SK-N-SH (cell line): ENCODE data around the gene SKIL. TPM values are rescaled to one million over a fixed set of nuclear protein-coding genes. Genes with fewer than 3 reads are reported as not detected.
"Not testable (repeated sequence)": the region's sequence is repeated elsewhere in the genome, so short reads cannot be mapped to it uniquely, and the experiment has no call there.

Source experiments
- CTCF ChIA-PET: fragments of 300-600, 350-600 bp; formaldehyde crosslinking; extraction: SDS; loops from one replicate; lab custom pipeline; 2021; lab: Yijun Ruan, JAX
- POLR2A ChIA-PET: fragments of 350-600 bp; sonication (Branson Sonifier 250); formaldehyde crosslinking; extraction: SDS; loops from one replicate; lab custom pipeline; 2020; ENCODE audit warnings: antibody characterized with exemption, inconsistent platforms; lab: Yijun Ruan, JAX
- DNase-seq: peaks from one replicate; pipeline ENCODE4 v3.0.0; 2012
- H2AFZ ChIP-seq: fragments of 200-600 bp; sonication (generic); 2 replicates; pipeline ENCODE4 v1.8.1; 2016; ENCODE audit warnings: antibody characterized with exemption, mild to moderate bottlenecking, low read depth
- H3F3A ChIP-seq: fragments of 200-600 bp; sonication (generic); replicated peaks from 2 replicates; pipeline ENCODE3; 2016; ENCODE audit warnings: antibody characterized with exemption, mild to moderate bottlenecking; ENCODE audit not compliant: insufficient read depth
- H3K27ac ChIP-seq, 2 experiments: fragments of 200-500 bp in 1 of 2; fragments of 200-600 bp in 1 of 2; sonication (Bioruptor generic) in 1 of 2; sonication (generic), shearing (Covaris generic) in 1 of 2; 2 replicates each; pipeline versions ENCODE4 v1.5.1 to v1.6.1; 2014 to 2016; ENCODE audit warnings: low read depth in 2 of 2, inconsistent platforms in 1 of 2, low read length in 1 of 2, mild to moderate bottlenecking in 1 of 2, mixed read lengths in 1 of 2
- H3K27me3 ChIP-seq: fragments of 200-600 bp; sonication (generic), shearing (Covaris generic); 2 replicates; pipeline ENCODE4 v1.6.1; 2016; ENCODE audit warnings: mixed run types; ENCODE audit not compliant: insufficient read depth
- H3K36me3 ChIP-seq, 2 experiments: fragments of 200-500 bp in 1 of 2; fragments of 200-600 bp in 1 of 2; sonication (Bioruptor generic) in 1 of 2; sonication (generic) in 1 of 2; replicated peaks in 1 of 2; 2 replicates each; pipeline versions ENCODE3 to v1.5.1; 2014 to 2016; ENCODE audit warnings: low read length in 1 of 2, mild to moderate bottlenecking in 1 of 2; ENCODE audit not compliant: insufficient read depth in 2 of 2, control insufficient read depth in 1 of 2
- H3K4me1 ChIP-seq, 2 experiments: fragments of 200-500 bp in 1 of 2; fragments of 200-600 bp in 1 of 2; sonication (Bioruptor generic) in 1 of 2; sonication (generic), shearing (Covaris generic) in 1 of 2; 2 replicates each; pipeline versions ENCODE4 v1.5.1 to v1.6.1; 2014 to 2016; ENCODE audit warnings: low read depth in 1 of 2, low read length in 1 of 2, mixed run types in 1 of 2; ENCODE audit not compliant: insufficient read depth in 2 of 2, control insufficient read depth in 1 of 2
- H3K4me2 ChIP-seq: fragments of 200-600 bp; sonication (generic), shearing (Covaris generic); 2 replicates; pipeline ENCODE4 v1.6.1; 2017; ENCODE audit warnings: mixed run types
- H3K4me3 ChIP-seq, 2 experiments: fragments of 200-500 bp in 1 of 2; fragments of 200-600 bp in 1 of 2; sonication (Bioruptor generic) in 1 of 2; sonication (generic), shearing (Covaris generic) in 1 of 2; 2 replicates each; pipeline versions ENCODE4 v1.5.1 to v1.8.1; 2014 to 2016; ENCODE audit warnings: low read depth in 2 of 2, inconsistent platforms in 1 of 2, low read length in 1 of 2, mild to moderate bottlenecking in 1 of 2, mixed read lengths in 1 of 2, moderate library complexity in 1 of 2
- H3K79me2 ChIP-seq: fragments of 200-600 bp; sonication (generic); 2 replicates; pipeline ENCODE4 v1.8.1; 2017; ENCODE audit warnings: mild to moderate bottlenecking; ENCODE audit not compliant: insufficient read depth
- H3K9ac ChIP-seq: fragments of 200-600 bp; sonication (generic); 2 replicates; pipeline ENCODE4 v1.6.1; 2017; ENCODE audit warnings: mixed run types
- H3K9me2 ChIP-seq: fragments of 200-600 bp; sonication (generic); 2 replicates; pipeline ENCODE4 v1.6.1; 2017; ENCODE audit warnings: mixed run types
- H3K9me3 ChIP-seq: fragments of 200-600 bp; sonication (generic); 2 replicates; pipeline ENCODE4 v1.6.1; 2017; ENCODE audit warnings: mixed run types, mild to moderate bottlenecking, moderate library complexity
- H4K20me1 ChIP-seq: fragments of 200-600 bp; sonication (generic); 2 replicates; pipeline ENCODE4 v1.6.1; 2017; ENCODE audit warnings: mild to moderate bottlenecking, mixed run types; ENCODE audit not compliant: insufficient read depth
- FOXJ3 ChIP-seq: sonication (generic); formaldehyde crosslinking; IDR thresholded peaks from 2 replicates; pipeline ENCODE4 v1.5.1; 2020; ENCODE audit warnings: mild to moderate bottlenecking, missing genetic modification reagents
- IRF3 ChIP-seq: fragments of 150-350 bp; IDR thresholded peaks from 2 replicates; pipeline ENCODE4 v1.6.1; 2016; ENCODE audit warnings: mild to moderate bottlenecking, low read depth, low read length
- JUND ChIP-seq: IDR thresholded peaks from 2 replicates; pipeline ENCODE4 v1.4.0; 2012
- MAX ChIP-seq: IDR thresholded peaks from 2 replicates; pipeline ENCODE4 v1.4.0; 2012; ENCODE audit warnings: low read depth
- NFIC ChIP-seq: IDR thresholded peaks from 2 replicates; pipeline ENCODE4 v1.4.0; 2012; ENCODE audit warnings: borderline replicate concordance
- POLR2AphosphoS5 ChIP-seq: IDR thresholded peaks from 2 replicates; pipeline ENCODE4 v1.6.1; 2012; ENCODE audit warnings: low read depth, low read length
- RCOR1 ChIP-seq: fragments of 150-350 bp; IDR thresholded peaks from 2 replicates; pipeline ENCODE4 v1.6.1; 2017; ENCODE audit warnings: antibody characterized with exemption, low read length
- SIN3A ChIP-seq: IDR thresholded peaks from 2 replicates; pipeline ENCODE4 v1.6.1; 2012; ENCODE audit warnings: low read depth, mild to moderate bottlenecking, low read length, moderate library complexity, borderline replicate concordance
- USF1 ChIP-seq: IDR thresholded peaks from 2 replicates; pipeline ENCODE4 v1.4.0; 2012; ENCODE audit warnings: low read depth, borderline replicate concordance
- YY1 ChIP-seq: IDR thresholded peaks from 2 replicates; pipeline ENCODE4 v1.4.0; 2012; ENCODE audit warnings: low read depth, mild to moderate bottlenecking
- WGBS: methylation state at CpG from one replicate; pipeline ENCODE4 v1.1.6; 2017; ENCODE audit warnings: low lambda C conversion rate; 5-methylcytosine and 5-hydroxymethylcytosine counted together
- polyA plus RNA-seq, 3 experiments: library from polyadenylated mRNA; depleted of rRNA; stranded (reverse); fragments of >200 nt; gene quantifications; 2 replicates each; pipeline ENCODE4 v1.2.3, GENCODE V29; 2012
- TF ChIP-seq, protein P1 (sequence below): IDR thresholded peaks from 2 replicates; pipeline ENCODE4; 2012
- TF ChIP-seq, protein P2 (sequence below): IDR thresholded peaks from 2 replicates; pipeline ENCODE4 v1.6.1; 2012; ENCODE audit warnings: mild to moderate bottlenecking, low read depth, low read length, moderate library complexity

Gene SKIL
- polyA plus RNA-seq, 1 of the 3 experiments (the other 2 are of a cell fraction), result 3.9 TPM

DNA sequence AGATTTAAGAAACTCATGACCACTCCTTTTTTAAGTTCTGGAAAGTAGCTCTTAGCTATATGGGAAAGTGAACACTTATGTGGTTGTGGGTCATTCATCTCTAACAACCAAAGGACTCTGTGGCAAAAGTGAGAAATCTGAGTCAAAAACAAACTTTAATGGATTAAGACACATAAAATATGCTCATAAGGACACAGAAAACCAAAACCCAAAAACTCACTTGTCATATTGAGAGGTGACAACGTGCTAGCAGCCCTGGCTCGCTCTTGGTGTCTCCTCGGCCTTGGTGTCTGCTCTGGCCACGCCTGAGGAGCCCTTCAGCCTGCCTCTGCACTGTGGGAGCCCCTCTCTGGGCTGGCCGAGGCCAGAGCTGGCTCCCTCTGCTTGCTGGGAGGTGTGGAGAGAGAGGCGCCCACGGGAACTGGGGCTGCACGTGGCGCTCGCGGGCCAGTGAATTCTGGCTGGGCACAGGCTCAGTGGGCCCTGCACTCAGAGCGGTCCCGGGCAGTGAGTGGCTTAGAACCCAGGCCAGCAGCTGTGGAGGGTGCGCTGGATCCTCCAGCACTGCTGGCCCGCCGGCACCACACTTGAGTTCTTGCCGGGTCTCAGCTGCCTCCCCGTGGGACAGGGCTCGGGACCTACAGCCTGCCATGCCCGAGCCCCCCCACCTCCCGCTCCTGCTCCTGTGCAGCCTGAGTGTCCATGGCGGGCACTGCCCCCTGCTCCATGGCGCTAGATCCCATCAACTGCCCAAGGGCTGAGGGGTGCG is 30.3 kb upstream of the SKIL start:
- Histone ChIP-seq H3K4me3 (no peak overlapping the region), H3K9me3 (no peaks in the 10 kb centered on the region), H3K27me3 (no peaks in the 10 kb centered on the region), H3K4me1 (no peaks in the 10 kb centered on the region), H3K27ac (no peak overlapping the region), H2AFZ (no peak overlapping the region), H3K9ac (no peak overlapping the region), H3K9me2 (no peaks in the 10 kb centered on the region), H3K79me2 (no peaks in the 10 kb centered on the region), H3F3A (no peaks in the 10 kb centered on the region), H3K36me3 (no peaks in the 10 kb centered on the region), H4K20me1 (no peaks in the 10 kb centered on the region), H3K4me2 (no peak overlapping the region)
- no peak for TF ChIP-seq MAX
- no peak for TF ChIP-seq USF1
- no peak for TF ChIP-seq IRF3
- TF ChIP-seq, protein P1, sequence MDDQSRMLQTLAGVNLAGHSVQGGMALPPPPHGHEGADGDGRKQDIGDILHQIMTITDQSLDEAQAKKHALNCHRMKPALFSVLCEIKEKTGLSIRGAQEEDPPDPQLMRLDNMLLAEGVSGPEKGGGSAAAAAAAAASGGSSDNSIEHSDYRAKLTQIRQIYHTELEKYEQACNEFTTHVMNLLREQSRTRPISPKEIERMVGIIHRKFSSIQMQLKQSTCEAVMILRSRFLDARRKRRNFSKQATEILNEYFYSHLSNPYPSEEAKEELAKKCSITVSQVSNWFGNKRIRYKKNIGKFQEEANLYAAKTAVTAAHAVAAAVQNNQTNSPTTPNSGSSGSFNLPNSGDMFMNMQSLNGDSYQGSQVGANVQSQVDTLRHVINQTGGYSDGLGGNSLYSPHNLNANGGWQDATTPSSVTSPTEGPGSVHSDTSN, result no peak
- no peak for TF ChIP-seq FOXJ3 (CRISPR knock-in tag)
- TF ChIP-seq YY1, result no peak
- TF ChIP-seq POLR2AphosphoS5, result no peak
- no peak for TF ChIP-seq NFIC
- TF ChIP-seq RCOR1, result no peak
- no peak for TF ChIP-seq SIN3A
- TF ChIP-seq, protein P2, sequence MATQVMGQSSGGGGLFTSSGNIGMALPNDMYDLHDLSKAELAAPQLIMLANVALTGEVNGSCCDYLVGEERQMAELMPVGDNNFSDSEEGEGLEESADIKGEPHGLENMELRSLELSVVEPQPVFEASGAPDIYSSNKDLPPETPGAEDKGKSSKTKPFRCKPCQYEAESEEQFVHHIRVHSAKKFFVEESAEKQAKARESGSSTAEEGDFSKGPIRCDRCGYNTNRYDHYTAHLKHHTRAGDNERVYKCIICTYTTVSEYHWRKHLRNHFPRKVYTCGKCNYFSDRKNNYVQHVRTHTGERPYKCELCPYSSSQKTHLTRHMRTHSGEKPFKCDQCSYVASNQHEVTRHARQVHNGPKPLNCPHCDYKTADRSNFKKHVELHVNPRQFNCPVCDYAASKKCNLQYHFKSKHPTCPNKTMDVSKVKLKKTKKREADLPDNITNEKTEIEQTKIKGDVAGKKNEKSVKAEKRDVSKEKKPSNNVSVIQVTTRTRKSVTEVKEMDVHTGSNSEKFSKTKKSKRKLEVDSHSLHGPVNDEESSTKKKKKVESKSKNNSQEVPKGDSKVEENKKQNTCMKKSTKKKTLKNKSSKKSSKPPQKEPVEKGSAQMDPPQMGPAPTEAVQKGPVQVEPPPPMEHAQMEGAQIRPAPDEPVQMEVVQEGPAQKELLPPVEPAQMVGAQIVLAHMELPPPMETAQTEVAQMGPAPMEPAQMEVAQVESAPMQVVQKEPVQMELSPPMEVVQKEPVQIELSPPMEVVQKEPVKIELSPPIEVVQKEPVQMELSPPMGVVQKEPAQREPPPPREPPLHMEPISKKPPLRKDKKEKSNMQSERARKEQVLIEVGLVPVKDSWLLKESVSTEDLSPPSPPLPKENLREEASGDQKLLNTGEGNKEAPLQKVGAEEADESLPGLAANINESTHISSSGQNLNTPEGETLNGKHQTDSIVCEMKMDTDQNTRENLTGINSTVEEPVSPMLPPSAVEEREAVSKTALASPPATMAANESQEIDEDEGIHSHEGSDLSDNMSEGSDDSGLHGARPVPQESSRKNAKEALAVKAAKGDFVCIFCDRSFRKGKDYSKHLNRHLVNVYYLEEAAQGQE, result no peak
- TF ChIP-seq JUND, result no peak
- 80% methylated on average over 14 of the region's 24 CpGs for WGBS
- no peak for DNase-seq
- POLR2A ChIA-PET, result no interaction called here
- CTCF ChIA-PET, result interaction anchor here (1.1 kb wide), 1 partner anchor 9 kb away, joined by 3 read pairs; no protein-coding TSS in a partner anchor

- POLR2A ChIA-PET, result interaction anchor here (0.9 kb wide), 1 partner anchor 29 kb away, joined by 3 read pairs; no protein-coding TSS in a partner anchor
Measured at GRCh38 chr3:170327868-170328548, 29.5 kb upstream of the SKIL start.

More at GRCh38 chr3:170327868-170328548, 29.5 kb upstream of the SKIL start:
- not testable (repeated sequence) for H3K27me3 ChIP-seq, H2AFZ ChIP-seq, H3F3A ChIP-seq, H3K4me1 ChIP-seq, H3K36me3 ChIP-seq, H3K4me3 ChIP-seq, H3K9me3 ChIP-seq, H3K9ac ChIP-seq, H3K9me2 ChIP-seq, H3K4me2 ChIP-seq, H3K79me2 ChIP-seq, H3K27ac ChIP-seq, DNase-seq, H4K20me1 ChIP-seq
- CTCF ChIA-PET, result interaction anchor here (1.1 to 1.2 kb wide), 2 partner anchors 9 to 19 kb away, joined by 3 read pairs; no protein-coding TSS in a partner anchor
- WGBS, result 70% methylated on average over 6 of the region's 7 CpGs
